ENCODE data around the gene ROR1. TPM values are rescaled to one million over a fixed set of nuclear protein-coding genes. Genes with fewer than 3 reads are reported as not detected.

The ROR1 gene
- total and polyA plus RNA-seq, 2 donors (not counting 1 experiment from before 2014, with no cell fraction given), result 0.46 to 16.0 TPM

- Histone ChIP-seq H3K4me3 (ENCODE audit: control extremely low read depth in 1 of 5, extremely low read depth in 1 of 5, insufficient read depth in 1 of 5, low read depth in 2 of 5, low read length in 4 of 5) (no peak overlapping the region), H3K9ac (ENCODE audit: low read length) (no peak overlapping the region), H3K9me3 (ENCODE audit: control extremely low read depth in 1 of 3, control insufficient read depth in 2 of 3, insufficient read depth in 1 of 3, low read length in 2 of 3) (no peaks in the 10 kb centered on the region), H3K27me3 (replicated peaks in 1 of 4; ENCODE audit: control extremely low read depth in 1 of 4, control insufficient read depth in 3 of 4, insufficient read depth in 4 of 4, low read length in 3 of 4) (no peaks in the 10 kb centered on the region), H3K4me1 (ENCODE audit: control insufficient read depth in 2 of 2, insufficient read depth in 2 of 2, low read length in 2 of 2) (no peaks in the 10 kb centered on the region), H3K79me2 (ENCODE audit: control insufficient read depth, insufficient read depth, low read length) (no peaks in the 10 kb centered on the region), H2AFZ (ENCODE audit: insufficient read depth, low read depth, low read length, poor library complexity, severe bottlenecking) (no peak overlapping the region), H3K36me3 (replicated peaks in 1 of 2; ENCODE audit: control extremely low read depth in 1 of 2, control insufficient read depth in 1 of 2, extremely low read depth in 1 of 2, insufficient read depth in 2 of 2, low read length in 1 of 2) (no peaks in the 10 kb centered on the region), H3K4me2 (replicated peaks; ENCODE audit: low read depth, low read length, poor library complexity, severe bottlenecking) (no peak overlapping the region), H4K20me1 (ENCODE audit: control insufficient read depth, insufficient read depth, low read length, poor library complexity, severe bottlenecking) (no peaks in the 10 kb centered on the region), H3K27ac (ENCODE audit: low read length in 2 of 2) (no peak overlapping the region)
- TF ChIP-seq CTCF (IDR thresholded peaks at IDR 0.05) (no peak), EZH2 (IDR thresholded peaks at IDR 0.05; ENCODE audit: borderline replicate concordance, insufficient read depth, low read depth, low read length, poor library complexity, severe bottlenecking) (no peak)
- ChIA-PET CTCF (interaction anchor here (0.8 kb wide), 2 partner anchors 13 to 23 kb away, joined by 3 read pairs; no protein-coding TSS in a partner anchor), POLR2A (no interaction called here)
- intact Hi-C loops (cut with micrococcal nuclease), result no loop called here
- no peak for ATAC-seq (ENCODE audit: low read depth)
- no CpG with 5 or more reads among the region's 1 CpG for WGBS (ENCODE audit: insufficient coverage)
- no peaks in the 10 kb centered on the region for H3K9me3 Mint-ChIP-seq (ENCODE audit: insufficient read depth)
- H3K27ac Mint-ChIP-seq, result no peak overlapping the region
- DNase-seq, result no peak
- no peaks in the 10 kb centered on the region for H3K4me1 Mint-ChIP-seq
- peaks cover 7% of the 10 kb centered on the region for H3K27me3 Mint-ChIP-seq
- H3K4me3 Mint-ChIP-seq, result no peak overlapping the region
Measured at GRCh38 chr1:63799307-63799706, 25.5 kb downstream of the ROR1 start.

- H3K9me3 ChIP-seq (ENCODE audit: control extremely low read depth in 1 of 3, control insufficient read depth in 2 of 3, insufficient read depth in 1 of 3, low read length in 2 of 3), result no peaks in the 10 kb centered on the region
- H3K9me3 Mint-ChIP-seq (ENCODE audit: insufficient read depth), result no peaks in the 10 kb centered on the region
- H3K27me3 ChIP-seq (replicated peaks in 1 of 4; ENCODE audit: control extremely low read depth in 1 of 4, control insufficient read depth in 3 of 4, insufficient read depth in 4 of 4, low read length in 3 of 4), result no peaks in the 10 kb centered on the region
- no peak overlapping the region for H2AFZ ChIP-seq (ENCODE audit: insufficient read depth, low read depth, low read length, poor library complexity, severe bottlenecking)
- no peaks in the 10 kb centered on the region for H3K4me1 Mint-ChIP-seq
- no peaks in the 10 kb centered on the region for H3K36me3 ChIP-seq (replicated peaks in 1 of 2; ENCODE audit: control extremely low read depth in 1 of 2, control insufficient read depth in 1 of 2, extremely low read depth in 1 of 2, insufficient read depth in 2 of 2, low read length in 1 of 2)
- TF ChIP-seq CTCF (IDR thresholded peaks at IDR 0.05) (no peak), EZH2 (IDR thresholded peaks at IDR 0.05; ENCODE audit: borderline replicate concordance, insufficient read depth, low read depth, low read length, poor library complexity, severe bottlenecking) (no peak)
- intact Hi-C loops (cut with micrococcal nuclease), result no loop called here
- H3K27me3 Mint-ChIP-seq, result peaks cover 7% of the 10 kb centered on the region
- H3K27ac ChIP-seq (ENCODE audit: low read length in 2 of 2), result no peak overlapping the region
- no peak overlapping the region for H3K9ac ChIP-seq (ENCODE audit: low read length)
- H3K4me3 ChIP-seq (ENCODE audit: control extremely low read depth in 1 of 5, extremely low read depth in 1 of 5, insufficient read depth in 1 of 5, low read depth in 2 of 5, low read length in 4 of 5), result no peak overlapping the region
- no peak overlapping the region for H3K4me2 ChIP-seq (replicated peaks; ENCODE audit: low read depth, low read length, poor library complexity, severe bottlenecking)
- no peaks in the 10 kb centered on the region for H4K20me1 ChIP-seq (ENCODE audit: control insufficient read depth, insufficient read depth, low read length, poor library complexity, severe bottlenecking)
- WGBS (ENCODE audit: insufficient coverage), result no CpG with 5 or more reads among the region's 3 CpGs
- CTCF ChIA-PET, result interaction anchor here (0.8 kb wide), 2 partner anchors 13 to 22 kb away, joined by 3 read pairs; no protein-coding TSS in a partner anchor
- no peaks in the 10 kb centered on the region for H3K4me1 ChIP-seq (ENCODE audit: control insufficient read depth in 2 of 2, insufficient read depth in 2 of 2, low read length in 2 of 2)
- no peak for DNase-seq
- no peak overlapping the region for H3K4me3 Mint-ChIP-seq
- POLR2A ChIA-PET, result no interaction called here
- no peaks in the 10 kb centered on the region for H3K79me2 ChIP-seq (ENCODE audit: control insufficient read depth, insufficient read depth, low read length)
- no peak overlapping the region for H3K27ac Mint-ChIP-seq
- ATAC-seq (ENCODE audit: low read depth), result no peak
Measured at GRCh38 chr1:63799820-63800219, 26.0 kb downstream of the ROR1 start.
